Measurements from ENCODE around the gene MEDAG.

GRCh38 chr13:30866677-30867076, 39.4 kb upstream of the MEDAG start:
- no peak for TF ChIP-seq CTCF (conservative IDR thresholded peaks at IDR 0.05 in 1 of 2, IDR thresholded peaks at IDR 0.05 in 1 of 2; ENCODE audit: extremely low read depth in 1 of 2, insufficient read depth in 1 of 2, low read depth in 1 of 2, low read length in 2 of 2)
- TF ChIP-seq EZH2 (IDR thresholded peaks at IDR 0.05; ENCODE audit: borderline replicate concordance, low read length): no peak

All from mammary epithelial cell (primary cell).